OCI-LY1 (cell line): ENCODE data around the gene UCP3.

Source experiments
- H2AFZ ChIP-seq: fragments of 200-600 bp; sonication (generic), shearing (Covaris generic); 2 replicates; pipeline ENCODE4 v1.6.0; 2014; ENCODE audit warnings: antibody characterized with exemption, mild to moderate bottlenecking, low read length
- H3F3A ChIP-seq: fragments of 200-600 bp; sonication (generic), shearing (Covaris generic); 2 replicates; pipeline ENCODE4 v1.6.0; 2014; ENCODE audit warnings: mild to moderate bottlenecking, antibody characterized with exemption, low read length, moderate library complexity; ENCODE audit not compliant: insufficient read depth
- H3K27ac ChIP-seq: fragments of 200-600 bp; sonication (generic); 2 replicates; pipeline ENCODE4 v1.5.1; 2014; ENCODE audit warnings: low read length, mixed run types, mild to moderate bottlenecking, low read depth; ENCODE audit not compliant: poor library complexity, severe bottlenecking
- H3K27me3 ChIP-seq: fragments of 200-600 bp; sonication (generic); 2 replicates; pipeline ENCODE4 v1.6.0; 2014; ENCODE audit warnings: antibody characterized with exemption, mild to moderate bottlenecking, low read length, moderate library complexity; ENCODE audit not compliant: insufficient read depth
- H3K36me3 ChIP-seq: fragments of 200-600 bp; sonication (generic); 2 replicates; pipeline ENCODE4 v1.6.1; 2014; ENCODE audit warnings: mild to moderate bottlenecking, antibody characterized with exemption, low read length, moderate library complexity, mixed read lengths; ENCODE audit not compliant: insufficient read depth
- H3K4me1 ChIP-seq: fragments of 200-600 bp; sonication (generic); 2 replicates; pipeline ENCODE4 v1.5.1; 2014; ENCODE audit warnings: mild to moderate bottlenecking, low read length, moderate library complexity; ENCODE audit not compliant: insufficient read depth, severe bottlenecking
- H3K4me2 ChIP-seq: fragments of 200-600 bp; sonication (generic), shearing (Covaris generic); 2 replicates; pipeline ENCODE4 v1.6.1; 2014; ENCODE audit warnings: low read length
- H3K4me3 ChIP-seq: fragments of 200-600 bp; sonication (generic); 2 replicates; pipeline ENCODE4 v1.5.1; 2014; ENCODE audit warnings: low read length, low read depth, mild to moderate bottlenecking, mixed read lengths; ENCODE audit not compliant: poor library complexity, severe bottlenecking
- H3K79me2 ChIP-seq: fragments of 200-600 bp; shearing (Covaris generic); 2 replicates; pipeline ENCODE4 v1.6.1; 2016; ENCODE audit warnings: mixed run types, low read length, mixed read lengths; ENCODE audit not compliant: insufficient read depth
- H3K9ac ChIP-seq: fragments of 200-600 bp; sonication (generic), shearing (Covaris generic); 2 replicates; pipeline ENCODE4 v1.6.1; 2014; ENCODE audit warnings: mild to moderate bottlenecking, low read length, mixed read lengths
- H3K9me2 ChIP-seq: fragments of 200-600 bp; sonication (generic), shearing (Covaris generic); 2 replicates; pipeline ENCODE4 v1.6.1; 2014; ENCODE audit warnings: low read depth, mild to moderate bottlenecking, low read length, mixed read lengths
- H3K9me3 ChIP-seq: fragments of 200-600 bp; shearing (Covaris generic); 2 replicates; pipeline ENCODE4 v1.6.1; 2014; ENCODE audit warnings: low read length, mixed read lengths
- H4K20me1 ChIP-seq: fragments of 200-600 bp; sonication (generic), shearing (Covaris generic); 2 replicates; pipeline ENCODE4 v1.6.0; 2016; ENCODE audit warnings: mild to moderate bottlenecking, low read length; ENCODE audit not compliant: insufficient read depth
- CTCF ChIP-seq: fragments of 200-600 bp; sonication (generic), shearing (Covaris generic); IDR thresholded peaks from 2 replicates; pipeline ENCODE4 v1.5.1; 2017; ENCODE audit warnings: mild to moderate bottlenecking, antibody characterized with exemption, low read length, moderate library complexity, mixed read lengths
- EZH2 ChIP-seq: fragments of 200-600 bp; sonication (generic), shearing (Covaris generic); IDR thresholded peaks from 2 replicates; pipeline ENCODE4 v1.8.0; 2017; ENCODE audit warnings: borderline replicate concordance, mixed run types, mild to moderate bottlenecking, antibody characterized with exemption, low read length, moderate library complexity, mixed read lengths

The UCP3 gene

GRCh38 chr11:73951797-73952196 is 57.1 kb downstream of the UCP3 start:
- H3K79me2 ChIP-seq: no peaks in the 10 kb centered on the region
- no peaks in the 10 kb centered on the region for H4K20me1 ChIP-seq
- no peaks in the 10 kb centered on the region for H3K9me2 ChIP-seq
- no peak overlapping the region for H2AFZ ChIP-seq
- no peak overlapping the region for H3K27ac ChIP-seq
- H3F3A ChIP-seq: no peaks in the 10 kb centered on the region
- no peak for TF ChIP-seq CTCF
- no peak for TF ChIP-seq EZH2
- no peaks in the 10 kb centered on the region for H3K4me1 ChIP-seq
- no peak overlapping the region for H3K9ac ChIP-seq
- H3K9me3 ChIP-seq: no peaks in the 10 kb centered on the region
- H3K36me3 ChIP-seq: no peaks in the 10 kb centered on the region
- H3K4me2 ChIP-seq: no peak overlapping the region
- H3K27me3 ChIP-seq: no peaks in the 10 kb centered on the region
- H3K4me3 ChIP-seq: no peak overlapping the region

GRCh38 chr11:73950869-73951710 is 57.8 kb downstream of the UCP3 start, which contains the start of gene DNAJB13:
DNAJB13 (plus strand) TSS chr11:73951026; CDS start chr11:73951070, 44 bp downstream.
- Histone ChIP-seq H3K9me3 (no peaks in the 10 kb centered on the region), H3K27me3 (no peaks in the 10 kb centered on the region), H3F3A (no peaks in the 10 kb centered on the region), H3K79me2 (no peaks in the 10 kb centered on the region), H3K4me2 (no peak within 1 kb of the TSS), H3K4me1 (no peaks in the 10 kb centered on the region), H3K9ac (no peak within 1 kb of the TSS), H3K9me2 (no peaks in the 10 kb centered on the region), H4K20me1 (no peaks in the 10 kb centered on the region), H2AFZ (no peak within 1 kb of the TSS), H3K36me3 (no peaks in the 10 kb centered on the region), H3K27ac (no peak within 1 kb of the TSS), H3K4me3 (no peak within 1 kb of the TSS)
- TF ChIP-seq EZH2 (no peak), CTCF (no peak)
